ENCODE measurements around the gene JMJD7. TPM values are rescaled to one million over a fixed set of nuclear protein-coding genes. Genes with fewer than 3 reads are reported as not detected.

JMJD7 gene
- total and polyA plus RNA-seq, 9 of the 15 experiments (the other 6 are each of a cell fraction or from before 2014, with no cell fraction given): 1.2 to 13.9 (median 6.1) TPM

DNA sequence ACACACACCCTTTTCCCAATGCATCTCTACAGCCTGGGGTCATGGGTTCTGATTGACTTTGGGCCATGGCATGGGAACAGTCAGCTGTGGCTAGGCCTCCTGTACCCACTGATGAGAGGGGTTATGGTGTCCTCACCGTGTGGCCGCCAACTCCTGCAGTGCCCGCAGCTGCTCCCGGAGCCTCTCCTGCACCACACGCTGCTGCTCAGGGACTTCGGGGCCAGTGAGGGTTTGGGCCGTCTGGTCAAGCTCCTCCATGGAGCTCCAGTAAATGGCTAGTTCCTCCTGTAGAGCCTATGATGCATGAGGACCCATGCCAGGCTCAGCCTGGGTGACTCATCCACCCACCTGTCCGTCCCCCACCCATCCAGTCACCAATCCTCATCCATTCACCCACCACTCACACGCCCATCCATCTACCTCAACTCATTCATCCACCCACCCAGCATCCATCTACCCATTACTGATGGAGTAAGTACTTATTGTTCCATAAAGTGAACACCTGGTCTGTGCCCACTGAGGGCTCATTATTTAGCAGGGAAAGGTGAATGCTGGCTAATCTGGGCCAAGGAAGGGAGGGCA lies 44.4 kb downstream of the JMJD7 start:
- H3K79me2 ChIP-seq (ENCODE audit: control insufficient read depth, insufficient read depth, low read length): no peaks in the 10 kb centered on the region
- peak overlapping the region in 1 of 2 experiments; percentile 26; a peak in 1 of 4 replicates for H3K9ac ChIP-seq (ENCODE audit: insufficient read depth in 1 of 2, low read depth in 2 of 2, low read length in 2 of 2)
- BruUV-seq (replicated peaks): no TSS peak
- H3K9me1 ChIP-seq (ENCODE audit: control insufficient read depth, insufficient read depth, low read length): no peaks in the 10 kb centered on the region
- H3K27me3 ChIP-seq (ENCODE audit: control insufficient read depth in 2 of 2, insufficient read depth in 2 of 2, low read length in 2 of 2): peaks cover 77 to 97% of the 10 kb centered on the region in 2 experiments; a peak in 4 of 5 replicates
- ChIA-PET CTCF (ENCODE audit: low intra/inter-chr PET ratio) (no interaction called here), POLR2A (interaction anchor here (0.6 kb wide), 1 partner anchor 32 kb away, joined by 3 read pairs; no protein-coding TSS in a partner anchor)
- H3K4me2 ChIP-seq (ENCODE audit: insufficient read depth, low read length): no peak overlapping the region
- no peaks in the 10 kb centered on the region for H3K36me3 ChIP-seq (ENCODE audit: control insufficient read depth, insufficient read depth, low read length)
- ATAC-seq (no peak), DNase-seq (ENCODE audit: extremely low read depth in 1 of 4, low spot score in 3 of 4) (no peak), FAIRE-seq (no peak)
- intact Hi-C loops (cut with micrococcal nuclease): no loop called here
- in situ Hi-C loops (cut with MboI): no loop called here
- no peak overlapping the region for H3K4me3 ChIP-seq
- H4K20me1 ChIP-seq (replicated peaks; ENCODE audit: control insufficient read depth, insufficient read depth, low read length): peaks cover 36% of the 10 kb centered on the region
- peaks cover 0 to 35% of the 10 kb centered on the region in 2 experiments; a peak in 3 of 5 replicates for H3K4me1 ChIP-seq (replicated peaks in 1 of 2; ENCODE audit: control insufficient read depth in 2 of 2, insufficient read depth in 2 of 2, low read length in 2 of 2)
- TF ChIP-seq BRCA1 (IDR thresholded peaks at IDR 0.05) (no peak), BRCA1 (CRISPR knock-in tag; IDR thresholded peaks at IDR 0.05) (no peak), KDM5B (IDR thresholded peaks at IDR 0.05; ENCODE audit: insufficient replicate concordance, low read depth, low read length) (no peak), KHSRP (IDR thresholded peaks at IDR 0.05) (no peak), STAT5A (IDR thresholded peaks at IDR 0.05; ENCODE audit: borderline replicate concordance, low read length) (no peak), ZFX (CRISPR knock-in tag; IDR thresholded peaks at IDR 0.05) (no peak), HNRNPL (IDR thresholded peaks at IDR 0.05; ENCODE audit: low read depth, low read length) (no peak), KAT2B (IDR thresholded peaks at IDR 0.05; ENCODE audit: low read depth, low read length) (no peak), NFIX (CRISPR knock-in tag; IDR thresholded peaks at IDR 0.05; ENCODE audit: low read depth) (no peak), TFAM (CRISPR knock-in tag; conservative IDR thresholded peaks at IDR 0.05) (no peak), ZNF24 (IDR thresholded peaks at IDR 0.05) (no peak), MEF2D (tag; conservative IDR thresholded peaks at IDR 0.05; ENCODE audit: low read depth) (no peak), ZNF431 (CRISPR knock-in tag; IDR thresholded peaks at IDR 0.05) (no peak)
- no peak overlapping the region for H2AFZ ChIP-seq (ENCODE audit: low read depth, low read length)
- 0% methylated on average over 8 of the region's 9 CpGs for WGBS (ENCODE audit: insufficient coverage, low coverage, missing lambda C conversion rate)
- no peak overlapping the region for H3K27ac ChIP-seq (ENCODE audit: extremely low read depth, low read depth, low read length)
- no peaks in the 10 kb centered on the region for H3K9me3 ChIP-seq (replicated peaks; ENCODE audit: control insufficient read depth, insufficient read depth, low read depth, low read length)
